Neural cell (in vitro differentiated cells): ENCODE data around the gene SNX10. TPM values are rescaled to one million over a fixed set of nuclear protein-coding genes. Genes with fewer than 3 reads are reported as not detected.

Source experiments
- H2AFZ ChIP-seq: fragments of 200-600, 300-800 bp; sonication (generic), shearing (Covaris generic); 2 replicates; pipeline ENCODE4 v1.6.0; 2014; ENCODE audit warnings: low read depth, mild to moderate bottlenecking, antibody characterized with exemption, low read length, moderate library complexity
- H3F3A ChIP-seq: fragments of 200-600 bp; shearing (Covaris generic); 2 replicates; pipeline ENCODE4 v1.6.1; 2016; ENCODE audit warnings: mild to moderate bottlenecking, moderate library complexity, mixed read lengths, antibody characterized with exemption, low read length; ENCODE audit not compliant: insufficient read depth, poor library complexity, severe bottlenecking
- H3K27ac ChIP-seq: fragments of 200-600, 300-800 bp; sonication (generic), shearing (Covaris generic); 2 replicates; pipeline ENCODE4 v1.5.1; 2014; ENCODE audit warnings: mild to moderate bottlenecking, low read length, moderate library complexity
- H3K27me3 ChIP-seq: fragments of 300-800, 200-600 bp; sonication (generic), shearing (Covaris generic); 2 replicates; pipeline ENCODE4 v1.6.0; 2014; ENCODE audit warnings: mild to moderate bottlenecking, low read depth, low read length, moderate library complexity; ENCODE audit not compliant: insufficient read depth
- H3K36me3 ChIP-seq: fragments of 300-800, 200-600 bp; sonication (generic), shearing (Covaris generic); 2 replicates; pipeline ENCODE4 v1.5.1; 2014; ENCODE audit warnings: mild to moderate bottlenecking, antibody characterized with exemption, low read length, moderate library complexity; ENCODE audit not compliant: insufficient read depth
- H3K4me2 ChIP-seq: fragments of 300-800, 200-600 bp; sonication (generic), shearing (Covaris generic); 2 replicates; pipeline ENCODE4 v1.6.0; 2014; ENCODE audit warnings: mild to moderate bottlenecking, low read length
- H3K4me3 ChIP-seq: fragments of 300-800, 200-600 bp; sonication (generic), shearing (Covaris generic); 2 replicates; pipeline ENCODE4 v1.5.1; 2014; ENCODE audit warnings: mild to moderate bottlenecking, low read length, moderate library complexity
- H3K79me2 ChIP-seq: fragments of 200-600 bp; shearing (Covaris generic); replicated peaks from 2 replicates; pipeline ENCODE4 v1.6.0; 2014; ENCODE audit warnings: mild to moderate bottlenecking, low read length, moderate library complexity; ENCODE audit not compliant: insufficient read depth
- H3K9ac ChIP-seq: fragments of 300-800, 200-600 bp; sonication (generic), shearing (Covaris generic); 2 replicates; pipeline ENCODE4 v1.6.1; 2016; ENCODE audit warnings: mild to moderate bottlenecking, low read length, mixed read lengths
- H3K9me2 ChIP-seq: fragments of 200-600 bp; shearing (Covaris generic); 2 replicates; pipeline ENCODE4 v1.6.1; 2016; ENCODE audit warnings: mild to moderate bottlenecking, low read length, mixed read lengths; ENCODE audit not compliant: insufficient read depth
- H3K9me3 ChIP-seq: fragments of 200-600, 300-800 bp; sonication (generic), shearing (Covaris generic); 2 replicates; pipeline ENCODE4 v1.6.1; 2016; ENCODE audit warnings: mild to moderate bottlenecking, mixed run types, low read length, moderate library complexity, mixed read lengths
- H4K20me1 ChIP-seq: fragments of 200-600 bp; shearing (Covaris generic); 2 replicates; pipeline ENCODE4 v1.6.1; 2016; ENCODE audit warnings: mild to moderate bottlenecking, mixed run types; ENCODE audit not compliant: insufficient read depth
- EZH2 ChIP-seq: fragments of 200-600, 300-800 bp; shearing (Covaris generic), sonication (generic); IDR thresholded peaks from 2 replicates; pipeline ENCODE4 v1.6.1; 2014; ENCODE audit warnings: antibody characterized with exemption, low read length, borderline replicate concordance, mild to moderate bottlenecking; ENCODE audit not compliant: insufficient read depth, poor library complexity, severe bottlenecking
- MXI1 ChIP-seq: fragments of 450-650 bp; conservative IDR thresholded peaks from 2 replicates; pipeline ENCODE4 v1.6.1; 2014; ENCODE audit warnings: antibody characterized with exemption, mild to moderate bottlenecking; ENCODE audit not compliant: poor library complexity, severe bottlenecking
- POLR2AphosphoS5 ChIP-seq: IDR thresholded peaks from 2 replicates; pipeline ENCODE4 v1.6.1; 2012
- RAD21 ChIP-seq: fragments of 450-650 bp; conservative IDR thresholded peaks from 2 replicates; pipeline ENCODE4 v1.6.1; 2014; ENCODE audit warnings: antibody characterized with exemption, mild to moderate bottlenecking, moderate library complexity
- SMC3 ChIP-seq: fragments of 450-650 bp; conservative IDR thresholded peaks from 2 replicates; pipeline ENCODE4 v1.6.1; 2014; ENCODE audit warnings: antibody characterized with exemption, mild to moderate bottlenecking, moderate library complexity; ENCODE audit not compliant: poor library complexity
- TAF1 ChIP-seq: IDR thresholded peaks from 2 replicates; pipeline ENCODE4 v1.6.1; 2012; ENCODE audit warnings: low read depth
- polyA plus RNA-seq: library from polyadenylated mRNA; depleted of rRNA; stranded (reverse); fragments of >200 nt; gene quantifications from 2 replicates; pipeline ENCODE4 v1.2.3, GENCODE V29; 2014
- TF ChIP-seq, protein P1 (sequence below): IDR thresholded peaks from 2 replicates; pipeline ENCODE4 v1.6.1; 2012; ENCODE audit warnings: borderline replicate concordance
- TF ChIP-seq, protein P2 (sequence below): fragments of 450-650 bp; IDR thresholded peaks from 2 replicates; pipeline ENCODE4 v1.5.1; 2014; ENCODE audit warnings: antibody characterized with exemption, mild to moderate bottlenecking, moderate library complexity; ENCODE audit not compliant: poor library complexity, severe bottlenecking

Gene SNX10
- polyA plus RNA-seq, 1 donor from 2014 or later = 25.6 TPM

- H3K4me3 ChIP-seq = peak overlapping the region; percentile 78
- TF ChIP-seq, protein P1, sequence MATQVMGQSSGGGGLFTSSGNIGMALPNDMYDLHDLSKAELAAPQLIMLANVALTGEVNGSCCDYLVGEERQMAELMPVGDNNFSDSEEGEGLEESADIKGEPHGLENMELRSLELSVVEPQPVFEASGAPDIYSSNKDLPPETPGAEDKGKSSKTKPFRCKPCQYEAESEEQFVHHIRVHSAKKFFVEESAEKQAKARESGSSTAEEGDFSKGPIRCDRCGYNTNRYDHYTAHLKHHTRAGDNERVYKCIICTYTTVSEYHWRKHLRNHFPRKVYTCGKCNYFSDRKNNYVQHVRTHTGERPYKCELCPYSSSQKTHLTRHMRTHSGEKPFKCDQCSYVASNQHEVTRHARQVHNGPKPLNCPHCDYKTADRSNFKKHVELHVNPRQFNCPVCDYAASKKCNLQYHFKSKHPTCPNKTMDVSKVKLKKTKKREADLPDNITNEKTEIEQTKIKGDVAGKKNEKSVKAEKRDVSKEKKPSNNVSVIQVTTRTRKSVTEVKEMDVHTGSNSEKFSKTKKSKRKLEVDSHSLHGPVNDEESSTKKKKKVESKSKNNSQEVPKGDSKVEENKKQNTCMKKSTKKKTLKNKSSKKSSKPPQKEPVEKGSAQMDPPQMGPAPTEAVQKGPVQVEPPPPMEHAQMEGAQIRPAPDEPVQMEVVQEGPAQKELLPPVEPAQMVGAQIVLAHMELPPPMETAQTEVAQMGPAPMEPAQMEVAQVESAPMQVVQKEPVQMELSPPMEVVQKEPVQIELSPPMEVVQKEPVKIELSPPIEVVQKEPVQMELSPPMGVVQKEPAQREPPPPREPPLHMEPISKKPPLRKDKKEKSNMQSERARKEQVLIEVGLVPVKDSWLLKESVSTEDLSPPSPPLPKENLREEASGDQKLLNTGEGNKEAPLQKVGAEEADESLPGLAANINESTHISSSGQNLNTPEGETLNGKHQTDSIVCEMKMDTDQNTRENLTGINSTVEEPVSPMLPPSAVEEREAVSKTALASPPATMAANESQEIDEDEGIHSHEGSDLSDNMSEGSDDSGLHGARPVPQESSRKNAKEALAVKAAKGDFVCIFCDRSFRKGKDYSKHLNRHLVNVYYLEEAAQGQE = no peak
- no peaks in the 10 kb centered on the region for H3F3A ChIP-seq
- H3K9me3 ChIP-seq = no peaks in the 10 kb centered on the region
- H3K4me2 ChIP-seq = peak overlapping the region; percentile 83
- peak overlapping the region; percentile 97 for H3K27ac ChIP-seq
- peaks cover 7% of the 10 kb centered on the region for H3K36me3 ChIP-seq
- H4K20me1 ChIP-seq = no peaks in the 10 kb centered on the region
- H3K27me3 ChIP-seq = no peaks in the 10 kb centered on the region
- no peaks in the 10 kb centered on the region for H3K9me2 ChIP-seq
- H2AFZ ChIP-seq = no peak overlapping the region
- H3K79me2 ChIP-seq = peaks cover 18% of the 10 kb centered on the region
- peak overlapping the region; percentile 96 for H3K9ac ChIP-seq
These were observed 108.1 kb downstream of the SNX10 start for GRCh38 chr7:26399736-26400135.

DNA sequence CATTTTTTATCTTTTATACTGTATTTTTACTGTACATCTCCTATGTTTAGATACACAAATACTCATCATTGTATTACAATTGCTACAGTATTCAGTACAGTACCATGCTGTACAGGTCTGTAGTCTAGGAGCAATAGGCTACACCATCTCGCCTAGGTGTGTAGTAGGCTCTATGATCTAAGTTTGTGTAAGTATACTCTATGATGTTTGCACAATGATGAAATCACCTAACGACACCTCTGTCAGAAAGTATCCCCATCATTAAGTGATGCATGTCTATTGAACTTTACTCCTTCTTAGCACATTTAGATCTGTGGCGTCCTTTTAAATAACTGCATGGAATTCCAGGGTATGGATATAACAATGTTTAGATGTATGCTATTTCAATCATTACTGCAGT is 112.0 kb downstream of the SNX10 start:
- Histone ChIP-seq H3K9me3 (no peaks in the 10 kb centered on the region), H3F3A (no peaks in the 10 kb centered on the region), H3K27ac (no peak overlapping the region), H3K9me2 (no peaks in the 10 kb centered on the region), H2AFZ (no peak overlapping the region), H4K20me1 (no peaks in the 10 kb centered on the region), H3K4me2 (no peak overlapping the region), H3K27me3 (no peaks in the 10 kb centered on the region), H3K79me2 (peaks cover 18% of the 10 kb centered on the region), H3K36me3 (peaks cover 9% of the 10 kb centered on the region), H3K9ac (no peak overlapping the region), H3K4me3 (no peak overlapping the region)
- TF ChIP-seq, protein P2, sequence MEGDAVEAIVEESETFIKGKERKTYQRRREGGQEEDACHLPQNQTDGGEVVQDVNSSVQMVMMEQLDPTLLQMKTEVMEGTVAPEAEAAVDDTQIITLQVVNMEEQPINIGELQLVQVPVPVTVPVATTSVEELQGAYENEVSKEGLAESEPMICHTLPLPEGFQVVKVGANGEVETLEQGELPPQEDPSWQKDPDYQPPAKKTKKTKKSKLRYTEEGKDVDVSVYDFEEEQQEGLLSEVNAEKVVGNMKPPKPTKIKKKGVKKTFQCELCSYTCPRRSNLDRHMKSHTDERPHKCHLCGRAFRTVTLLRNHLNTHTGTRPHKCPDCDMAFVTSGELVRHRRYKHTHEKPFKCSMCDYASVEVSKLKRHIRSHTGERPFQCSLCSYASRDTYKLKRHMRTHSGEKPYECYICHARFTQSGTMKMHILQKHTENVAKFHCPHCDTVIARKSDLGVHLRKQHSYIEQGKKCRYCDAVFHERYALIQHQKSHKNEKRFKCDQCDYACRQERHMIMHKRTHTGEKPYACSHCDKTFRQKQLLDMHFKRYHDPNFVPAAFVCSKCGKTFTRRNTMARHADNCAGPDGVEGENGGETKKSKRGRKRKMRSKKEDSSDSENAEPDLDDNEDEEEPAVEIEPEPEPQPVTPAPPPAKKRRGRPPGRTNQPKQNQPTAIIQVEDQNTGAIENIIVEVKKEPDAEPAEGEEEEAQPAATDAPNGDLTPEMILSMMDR = no peak
- TF ChIP-seq SMC3 (no peak), TAF1 (no peak), EZH2 (no peak), RAD21 (no peak), POLR2AphosphoS5 (no peak), MXI1 (no peak)
- TF ChIP-seq, protein P1 = no peak
